Measurements from ENCODE around the gene DAND5.

DNA sequence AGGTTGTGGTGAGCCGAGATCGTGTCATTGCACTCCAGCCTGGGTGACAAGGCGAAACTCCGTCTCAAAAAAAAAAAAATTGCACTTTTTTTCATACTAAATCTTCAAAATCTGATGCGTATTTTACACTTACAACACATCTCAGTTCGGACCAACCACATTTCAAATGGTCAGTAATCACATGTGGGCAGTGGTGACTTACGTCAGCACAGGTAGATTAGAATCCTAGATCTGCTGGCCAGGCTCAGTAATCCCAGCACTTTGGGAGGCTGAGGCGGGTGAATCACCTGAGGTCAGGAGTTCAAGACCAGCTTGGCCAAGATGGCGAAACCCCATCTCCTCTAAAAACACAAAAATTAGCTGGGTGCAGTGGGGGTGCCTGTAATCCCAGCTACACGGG lies 34.3 kb upstream of the DAND5 start:
- TF ChIP-seq, protein P1, sequence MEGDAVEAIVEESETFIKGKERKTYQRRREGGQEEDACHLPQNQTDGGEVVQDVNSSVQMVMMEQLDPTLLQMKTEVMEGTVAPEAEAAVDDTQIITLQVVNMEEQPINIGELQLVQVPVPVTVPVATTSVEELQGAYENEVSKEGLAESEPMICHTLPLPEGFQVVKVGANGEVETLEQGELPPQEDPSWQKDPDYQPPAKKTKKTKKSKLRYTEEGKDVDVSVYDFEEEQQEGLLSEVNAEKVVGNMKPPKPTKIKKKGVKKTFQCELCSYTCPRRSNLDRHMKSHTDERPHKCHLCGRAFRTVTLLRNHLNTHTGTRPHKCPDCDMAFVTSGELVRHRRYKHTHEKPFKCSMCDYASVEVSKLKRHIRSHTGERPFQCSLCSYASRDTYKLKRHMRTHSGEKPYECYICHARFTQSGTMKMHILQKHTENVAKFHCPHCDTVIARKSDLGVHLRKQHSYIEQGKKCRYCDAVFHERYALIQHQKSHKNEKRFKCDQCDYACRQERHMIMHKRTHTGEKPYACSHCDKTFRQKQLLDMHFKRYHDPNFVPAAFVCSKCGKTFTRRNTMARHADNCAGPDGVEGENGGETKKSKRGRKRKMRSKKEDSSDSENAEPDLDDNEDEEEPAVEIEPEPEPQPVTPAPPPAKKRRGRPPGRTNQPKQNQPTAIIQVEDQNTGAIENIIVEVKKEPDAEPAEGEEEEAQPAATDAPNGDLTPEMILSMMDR (IDR thresholded peaks at IDR 0.05) = no peak
- no peak for TF ChIP-seq EZH2 (IDR thresholded peaks at IDR 0.05; ENCODE audit: borderline replicate concordance, insufficient read depth, low read depth, low read length, poor library complexity, severe bottlenecking)

Measured in B cell (primary cell).